ENCODE data around the gene DDIT3.
A peak's percentile ranks its signal among the peaks of the same experiment; 100 is the strongest.
"Not testable (repeated sequence)": the region's sequence is repeated elsewhere in the genome, so short reads cannot be mapped to it uniquely, and the experiment has no call there.

DDIT3 gene

DNA sequence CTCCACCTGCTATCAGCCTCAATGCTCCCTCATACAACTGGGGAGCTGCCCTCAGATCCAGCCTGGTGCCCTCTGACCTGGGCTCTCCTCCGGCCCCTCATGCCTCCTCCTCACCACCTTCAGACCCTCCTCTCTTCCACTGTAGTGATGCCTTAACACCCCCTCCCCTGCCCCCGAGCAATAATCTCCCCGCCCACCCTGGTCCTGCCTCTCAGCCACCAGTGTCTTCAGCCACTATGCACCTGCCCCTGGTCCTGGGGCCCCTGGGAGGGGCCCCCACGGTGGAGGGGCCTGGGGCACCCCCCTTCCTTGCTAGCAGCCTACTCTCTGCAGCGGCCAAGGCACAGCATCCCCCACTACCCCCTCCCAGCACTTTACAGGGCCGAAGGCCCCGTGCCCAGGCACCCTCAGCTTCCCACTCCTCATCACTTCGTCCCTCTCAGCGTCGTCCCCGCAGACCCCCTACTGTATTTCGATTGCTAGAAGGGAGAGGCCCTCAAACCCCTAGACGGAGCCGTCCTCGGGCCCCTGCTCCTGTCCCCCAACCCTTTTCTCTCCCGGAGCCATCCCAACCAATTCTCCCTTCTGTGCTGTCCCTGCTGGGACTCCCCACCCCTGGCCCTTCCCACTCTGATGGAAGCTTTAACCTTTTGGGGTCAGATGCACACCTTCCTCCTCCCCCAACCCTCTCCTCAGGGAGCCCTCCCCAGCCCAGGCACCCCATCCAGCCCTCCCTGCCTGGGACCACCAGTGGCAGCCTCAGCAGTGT, 5.5 kb upstream of the DDIT3 start:
- no peak for DNase-seq (ENCODE audit: low read depth)

DNA sequence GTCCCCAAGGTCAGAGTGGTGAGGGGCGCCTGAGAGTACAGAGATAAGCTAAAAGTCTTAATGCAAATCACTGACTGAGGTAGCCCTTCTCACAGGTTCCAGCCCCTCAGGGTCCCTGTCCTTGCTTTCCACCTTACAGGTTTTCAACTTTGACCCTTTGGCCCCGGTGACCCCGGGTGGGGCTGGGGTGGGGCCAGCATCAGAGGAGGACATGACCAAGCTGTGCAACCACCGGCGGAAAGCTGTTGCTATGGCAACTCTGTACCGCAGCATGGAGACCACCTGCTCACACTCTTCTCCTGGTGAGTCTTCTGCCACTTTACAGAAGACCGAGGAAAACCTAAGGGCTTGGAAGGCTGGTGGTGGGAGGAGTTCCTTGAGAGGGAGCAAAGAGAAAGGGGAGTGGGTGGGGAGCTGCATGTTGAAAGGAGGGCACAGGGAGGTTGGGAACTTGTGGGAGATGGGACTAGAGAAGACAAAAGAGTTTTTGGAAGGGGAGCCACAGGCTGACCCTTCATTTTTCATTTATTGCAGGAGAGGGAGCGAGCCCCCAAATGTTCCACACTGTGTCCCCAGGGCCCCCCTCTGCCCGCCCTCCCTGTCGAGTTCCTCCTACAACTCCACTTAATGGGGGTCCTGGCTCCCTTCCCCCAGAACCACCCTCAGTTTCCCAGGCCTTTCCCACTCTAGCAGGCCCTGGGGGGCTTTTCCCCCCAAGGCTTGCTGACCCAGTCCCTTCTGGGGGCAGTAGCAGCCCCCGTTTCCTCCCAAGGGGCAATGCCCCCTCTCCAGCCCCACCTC, 4.7 kb upstream of the DDIT3 start:
- no peak for DNase-seq (ENCODE audit: low read depth)

DNA sequence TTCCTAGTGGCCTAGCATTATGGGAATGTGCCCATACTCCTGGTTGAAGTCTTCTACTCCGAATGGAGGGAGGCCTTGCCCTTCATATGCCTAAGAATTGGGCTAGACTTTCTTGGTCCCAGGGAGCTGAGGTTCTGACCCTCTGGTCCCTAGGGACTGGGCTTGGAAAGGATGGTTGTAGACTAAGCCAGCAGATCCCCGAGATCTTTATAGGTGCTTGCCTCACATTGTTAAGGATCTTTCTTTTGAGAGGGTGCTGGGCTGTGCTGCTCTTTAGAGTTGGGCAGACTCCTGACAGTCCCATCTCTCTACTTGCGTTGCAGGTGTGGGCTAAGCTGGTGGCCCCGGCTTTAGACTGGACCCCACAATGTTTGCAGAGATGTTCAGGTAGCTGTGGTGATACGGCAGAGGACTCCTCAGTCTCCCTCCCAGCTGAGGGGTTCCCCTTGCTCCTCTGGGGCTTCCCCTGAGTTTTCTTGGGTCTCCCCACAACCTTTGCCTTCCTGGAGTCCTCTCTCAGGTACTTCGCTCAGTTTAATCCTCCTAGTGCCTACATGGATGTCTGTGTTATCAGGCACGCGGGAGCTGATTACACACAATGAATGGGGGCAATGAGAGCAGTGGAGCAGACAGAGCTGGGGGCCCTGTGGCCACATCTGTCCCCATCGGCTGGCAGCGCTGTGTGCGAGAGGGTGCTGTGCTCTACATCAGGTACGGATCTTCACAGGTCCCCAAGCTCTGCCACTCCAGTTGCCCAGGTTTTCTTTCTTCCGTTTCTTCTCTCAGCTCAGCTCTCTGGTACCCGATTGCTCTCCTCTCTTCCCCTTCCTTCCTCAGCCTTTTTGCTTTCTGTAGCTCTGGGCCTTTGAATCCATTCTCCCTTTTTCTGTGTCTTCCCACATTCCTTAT, 3.6 kb upstream of the DDIT3 start:
- no peak for DNase-seq (ENCODE audit: low read depth)

DNA sequence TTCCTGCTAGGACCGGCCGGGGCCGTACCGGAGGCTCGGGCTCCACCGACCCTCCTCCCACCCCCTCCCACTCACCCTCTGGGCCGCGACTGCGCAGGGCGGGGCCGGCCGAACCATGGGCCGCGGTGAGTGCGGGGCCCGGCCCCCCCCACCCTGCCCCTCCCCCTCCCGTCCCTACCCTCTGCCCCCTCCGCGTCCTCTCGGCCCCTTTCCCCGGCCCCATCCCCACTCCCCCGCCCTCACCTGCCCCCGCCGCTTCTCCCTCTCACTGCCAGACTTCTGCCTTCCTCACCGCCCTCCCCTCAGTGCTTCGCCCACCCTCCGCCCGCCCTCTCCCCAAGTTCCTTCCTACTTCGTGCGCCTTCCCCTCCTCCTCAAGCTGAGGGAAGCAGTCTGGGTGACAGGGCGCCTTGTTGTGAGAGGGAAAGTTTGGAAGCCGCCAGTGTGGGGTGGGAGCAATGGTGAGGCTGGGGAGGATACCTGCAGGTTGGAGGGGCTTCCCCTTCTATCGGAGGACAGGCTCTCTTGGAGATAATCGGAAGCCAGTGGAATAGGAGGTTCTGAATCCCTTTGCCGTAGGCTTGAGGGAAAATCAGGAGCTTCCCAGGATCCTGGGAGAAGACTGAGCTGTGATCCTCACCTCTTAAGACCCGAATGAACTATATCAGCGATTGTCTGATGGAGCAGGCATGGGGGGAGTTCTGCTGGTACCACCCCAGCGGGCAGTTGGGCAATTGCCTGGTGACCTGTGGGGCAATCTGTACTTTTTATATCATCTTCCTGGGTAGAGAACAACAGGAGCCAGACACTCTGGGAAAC, 2.8 kb upstream of the DDIT3 start:
- peak; percentile 28 for DNase-seq (ENCODE audit: low read depth)

DNA sequence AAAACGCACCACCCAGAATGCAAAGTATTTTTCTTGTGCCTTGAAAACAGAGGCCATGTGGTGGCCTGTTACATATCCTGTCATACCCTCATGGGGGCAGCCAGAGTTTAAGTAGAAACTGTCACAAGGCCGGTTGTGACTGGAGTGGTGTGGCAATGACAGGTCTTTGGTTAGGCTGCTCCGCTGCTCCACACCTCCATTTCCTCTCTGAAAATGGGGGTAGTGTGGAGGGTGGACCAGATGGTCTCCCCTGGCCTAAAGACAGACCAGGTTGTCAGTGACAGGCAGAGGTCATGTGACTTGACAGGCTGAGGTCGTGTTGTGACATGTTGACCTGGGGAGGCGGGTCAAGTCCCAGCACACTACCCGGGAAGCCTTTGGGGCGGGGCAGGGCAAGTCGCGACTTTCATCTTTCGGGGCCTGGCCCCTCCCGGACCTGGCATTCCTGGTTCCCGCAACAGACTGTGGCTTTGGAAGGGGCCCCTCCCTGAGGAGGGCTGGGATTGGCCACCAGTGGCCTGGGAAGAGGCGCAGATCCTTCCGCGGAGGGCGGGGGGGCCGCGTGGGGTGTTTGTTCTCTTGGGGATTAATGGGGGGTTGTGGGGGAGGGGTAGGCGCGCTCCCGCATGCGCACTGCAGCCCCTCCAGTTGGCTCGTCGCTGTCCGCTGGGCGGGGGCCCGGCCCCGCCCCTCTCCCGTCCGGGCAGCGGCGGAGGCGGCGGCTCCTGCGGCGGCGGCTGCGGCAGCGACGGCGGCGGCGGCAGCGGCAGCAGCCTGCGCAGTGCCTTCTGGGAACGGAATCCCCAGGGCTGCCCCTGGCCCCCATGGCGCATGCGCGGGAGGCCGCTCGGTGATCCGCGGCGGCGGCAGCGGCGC, 1.9 kb upstream of the DDIT3 start, which contains the start of gene MBD6:
MBD6 (plus strand) TSS at position 814 of the 876 bp plus-strand sequence. CDS start 1,480 bp downstream, outside the sequence.
- peak; percentile 83 for DNase-seq (ENCODE audit: low read depth)

DNA sequence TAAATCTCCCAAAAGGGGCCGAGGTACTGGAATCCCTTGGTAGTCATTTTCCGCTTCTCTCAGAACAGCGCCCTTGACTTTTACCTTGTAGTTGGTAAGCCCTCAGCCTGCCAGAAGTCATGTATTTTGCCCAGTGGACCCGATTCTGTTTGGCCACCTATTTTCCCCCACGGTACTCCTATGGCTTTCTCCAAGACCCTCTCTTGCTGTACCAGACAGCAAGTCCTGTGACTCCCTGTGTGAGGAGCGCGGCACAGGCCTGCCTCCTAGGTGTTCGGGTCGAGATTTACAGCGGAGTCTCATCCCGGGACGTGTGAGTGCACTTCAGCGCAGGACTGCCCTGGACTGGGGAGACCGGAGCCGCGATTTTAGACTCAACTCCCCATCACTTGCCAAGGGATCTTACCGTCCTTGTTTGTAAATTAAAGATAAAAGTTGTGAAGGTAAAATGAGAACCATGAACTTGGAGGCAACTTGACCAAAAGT, 1.3 kb upstream of the DDIT3 start:
- no peak for DNase-seq (ENCODE audit: low read depth)

DNA sequence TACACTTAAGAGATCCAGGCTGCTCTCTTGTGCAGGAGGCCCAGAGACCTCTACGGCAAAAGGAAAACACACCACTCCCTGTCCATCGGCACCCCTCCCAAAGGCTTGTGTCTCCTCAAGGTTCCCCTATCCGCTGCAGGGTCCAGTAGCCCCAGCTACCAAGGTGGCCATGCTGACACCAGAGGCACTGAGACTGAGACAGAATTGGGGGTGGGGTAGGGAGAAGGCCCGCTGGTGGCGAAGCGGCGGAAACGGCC, 590 bp downstream of the DDIT3 start:
- peak; percentile 16 for DNase-seq (ENCODE audit: low read depth)

DNA sequence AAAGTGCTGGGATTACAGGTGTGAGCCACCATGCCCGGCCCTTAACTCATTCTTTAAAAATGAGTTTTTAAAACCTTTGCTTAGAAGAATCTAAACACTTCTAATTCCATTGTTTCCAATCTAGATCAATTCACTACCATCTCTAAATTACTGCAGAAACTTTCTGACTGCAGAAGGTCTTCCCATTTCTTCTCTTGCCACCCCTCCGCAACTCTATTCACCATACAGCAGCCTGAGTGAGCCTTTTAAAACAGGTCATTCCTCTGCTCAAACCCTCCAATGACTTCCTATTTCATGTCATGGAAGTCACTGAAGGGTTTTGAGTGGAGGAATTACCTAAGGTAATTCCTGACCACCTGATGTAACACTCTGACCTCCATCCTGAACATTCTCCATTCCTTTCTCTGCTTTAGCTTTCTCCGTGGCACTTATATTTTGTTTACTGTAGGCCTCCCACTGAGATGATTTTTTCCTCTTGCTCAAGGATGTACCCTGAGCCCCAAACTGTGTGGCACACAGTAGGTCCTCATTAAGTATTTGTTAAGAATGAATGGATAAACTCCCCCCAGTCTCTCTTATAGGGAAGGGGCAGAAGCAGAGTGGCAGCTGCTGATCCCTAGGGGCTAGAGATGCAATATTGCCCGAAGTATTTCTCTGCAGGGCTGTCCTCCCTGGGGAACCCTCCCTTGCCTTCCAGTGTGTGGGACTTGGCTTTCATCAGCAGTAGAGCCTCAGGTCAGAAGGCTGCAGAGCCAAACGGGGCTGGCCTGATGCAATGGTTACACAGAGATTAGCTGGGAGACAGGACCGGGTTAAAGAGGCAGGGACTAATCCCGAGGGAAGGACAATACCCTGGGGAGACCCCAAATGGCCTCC, 1.2 kb downstream of the DDIT3 start:
- DNase-seq (ENCODE audit: low read depth): no peak

DNA sequence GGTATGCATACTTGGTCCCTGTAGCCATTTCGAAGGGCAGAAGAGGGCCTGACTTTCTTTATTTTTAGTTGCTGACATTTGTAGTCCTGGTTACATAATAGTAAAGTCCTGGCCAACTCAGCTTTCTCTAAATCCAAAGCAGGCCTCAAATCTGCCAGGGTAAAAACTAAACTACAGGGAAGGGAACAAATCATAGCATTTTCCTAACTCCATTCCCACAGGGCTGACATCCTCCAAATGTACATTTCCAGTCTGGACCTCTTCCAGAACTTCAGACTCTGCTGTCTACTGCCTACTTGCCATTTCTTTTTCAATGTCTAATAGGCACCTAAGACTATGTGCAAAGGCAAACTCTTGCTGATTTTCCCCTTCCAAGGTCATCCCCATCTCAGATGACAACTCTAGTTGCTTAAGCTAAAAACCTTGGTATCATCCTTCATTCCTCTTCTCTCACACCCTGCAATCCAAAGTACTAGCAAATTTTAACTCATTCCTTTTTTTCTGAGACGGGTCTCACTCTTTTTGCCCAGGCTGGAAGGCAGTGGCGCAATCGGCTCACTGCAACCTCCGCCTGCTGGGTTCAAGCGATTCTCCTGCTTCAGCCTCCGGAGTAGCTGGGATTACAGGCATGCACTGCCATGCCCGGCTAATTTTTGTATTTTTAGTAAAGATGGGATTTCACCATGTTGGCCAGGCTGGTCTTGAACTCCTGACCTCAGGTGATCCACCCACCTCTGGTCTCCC, 2.0 kb downstream of the DDIT3 start:
- DNase-seq (ENCODE audit: low read depth): no peak

DNA sequence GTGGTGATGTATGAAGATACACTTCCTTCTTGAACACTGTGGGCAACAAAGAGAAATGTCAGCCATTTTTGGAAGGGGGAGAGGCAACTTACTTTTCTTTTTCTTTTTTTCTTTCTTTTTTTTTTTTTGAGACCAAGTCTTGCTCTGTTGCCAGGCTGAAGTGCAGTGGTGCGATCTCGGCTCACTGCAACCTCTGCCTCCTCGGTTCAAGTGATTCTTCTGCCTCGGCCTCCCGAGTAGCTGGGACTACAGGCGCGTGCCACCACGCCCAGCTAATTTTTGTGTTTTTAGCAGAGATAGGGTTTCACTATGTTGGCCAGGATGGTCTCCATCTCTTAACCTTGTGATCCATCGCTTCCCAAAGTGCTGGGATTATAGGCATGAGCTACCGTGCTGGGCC, 2.6 kb downstream of the DDIT3 start:
- not testable (repeated sequence) for DNase-seq (ENCODE audit: low read depth)

DNA sequence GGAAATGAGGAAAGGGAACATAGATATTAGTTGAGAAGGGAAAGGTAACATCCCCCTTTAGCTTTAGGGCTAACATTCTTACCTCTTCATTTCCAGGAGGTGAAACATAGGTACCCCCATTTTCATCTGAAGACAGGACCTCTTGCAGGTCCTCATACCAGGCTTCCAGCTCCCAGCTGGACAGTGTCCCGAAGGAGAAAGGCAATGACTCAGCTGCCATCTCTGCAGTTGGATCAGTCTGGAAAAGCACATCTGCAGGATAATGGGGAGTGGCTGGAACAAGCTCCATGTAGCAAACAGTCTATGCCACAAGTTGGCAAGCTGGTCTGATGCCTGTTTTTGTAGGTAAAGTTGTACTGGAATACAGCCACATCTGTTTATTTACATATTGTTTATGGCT, 3.1 kb downstream of the DDIT3 start:
- no peak for DNase-seq (ENCODE audit: low read depth)

DNA sequence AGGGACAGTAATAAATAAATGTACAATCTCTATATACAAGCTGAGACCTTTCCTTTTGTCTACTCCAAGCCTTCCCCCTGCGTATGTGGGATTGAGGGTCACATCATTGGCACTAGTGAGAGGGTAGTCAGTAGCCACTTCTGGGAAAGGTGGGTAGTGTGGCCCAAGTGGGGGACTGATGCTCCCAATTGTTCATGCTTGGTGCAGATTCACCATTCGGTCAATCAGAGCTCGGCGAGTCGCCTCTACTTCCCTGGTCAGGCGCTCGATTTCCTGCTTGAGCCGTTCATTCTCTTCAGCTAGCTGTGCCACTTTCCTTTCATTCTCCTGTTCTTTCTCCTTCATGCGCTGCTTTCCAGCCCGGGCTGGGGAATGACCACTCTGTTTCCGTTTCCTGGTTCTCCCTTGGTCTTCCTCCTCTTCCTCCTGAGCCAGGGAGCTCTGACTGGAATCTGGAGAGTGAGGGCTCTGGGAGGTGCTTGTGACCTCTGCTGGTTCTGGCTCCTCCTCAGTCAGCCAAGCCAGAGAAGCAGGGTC, 3.6 kb downstream of the DDIT3 start:
- no peak for DNase-seq (ENCODE audit: low read depth)

DNA sequence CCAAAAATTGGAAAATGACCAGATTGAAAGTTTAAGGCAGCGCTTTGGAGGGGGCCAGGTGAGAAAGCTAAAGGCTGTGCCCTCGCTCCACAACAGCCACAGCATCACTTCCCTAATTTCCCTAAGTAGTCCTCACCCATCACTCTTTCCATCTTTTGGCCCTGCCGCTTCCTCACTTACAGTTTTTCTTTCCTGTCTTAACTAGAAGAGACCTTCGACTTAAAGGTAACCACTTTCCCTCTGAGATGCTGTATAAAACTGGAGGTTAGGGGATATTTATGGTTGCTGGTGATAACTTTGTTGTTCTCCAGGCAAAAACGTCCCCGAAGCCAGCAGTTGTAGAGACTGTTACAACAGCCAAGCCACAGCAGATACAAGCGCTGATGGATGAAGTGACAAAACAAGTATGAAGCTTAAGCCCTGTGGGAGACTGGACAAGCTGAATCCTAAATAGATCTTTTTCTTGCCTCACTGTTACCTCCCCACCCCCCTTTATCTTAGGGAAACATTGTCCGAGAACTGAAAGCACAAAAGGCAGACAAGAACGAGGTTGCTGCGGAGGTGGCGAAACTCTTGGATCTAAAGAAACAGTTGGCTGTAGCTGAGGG, 4.3 kb downstream of the DDIT3 start:
- DNase-seq (ENCODE audit: low read depth): no peak

DNA sequence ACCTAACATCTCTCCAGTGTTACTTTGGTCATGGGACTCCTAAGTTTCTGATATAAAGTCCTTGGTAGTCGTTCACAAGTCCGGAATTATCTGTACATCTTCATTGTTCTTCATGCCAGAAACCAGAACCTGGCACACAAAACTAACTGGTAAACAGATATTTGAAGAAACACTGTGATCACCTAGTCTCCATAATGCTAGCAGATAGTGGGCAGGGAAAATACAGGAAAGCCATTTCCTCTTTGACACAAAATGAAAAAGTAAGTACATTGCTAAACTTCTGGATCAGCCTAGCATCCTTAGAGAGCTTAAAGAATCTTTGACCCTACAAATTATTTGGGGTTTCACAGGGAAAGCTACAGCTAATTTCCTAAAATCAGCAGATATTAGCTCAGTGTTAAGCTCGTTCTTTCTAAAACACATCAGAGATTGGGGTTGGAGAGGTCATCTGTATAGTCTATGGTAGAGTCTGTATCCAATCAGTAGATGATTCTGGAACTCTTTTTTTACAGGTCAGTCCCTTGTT, 4.8 kb downstream of the DDIT3 start:
- no peak for DNase-seq (ENCODE audit: low read depth)

DNA sequence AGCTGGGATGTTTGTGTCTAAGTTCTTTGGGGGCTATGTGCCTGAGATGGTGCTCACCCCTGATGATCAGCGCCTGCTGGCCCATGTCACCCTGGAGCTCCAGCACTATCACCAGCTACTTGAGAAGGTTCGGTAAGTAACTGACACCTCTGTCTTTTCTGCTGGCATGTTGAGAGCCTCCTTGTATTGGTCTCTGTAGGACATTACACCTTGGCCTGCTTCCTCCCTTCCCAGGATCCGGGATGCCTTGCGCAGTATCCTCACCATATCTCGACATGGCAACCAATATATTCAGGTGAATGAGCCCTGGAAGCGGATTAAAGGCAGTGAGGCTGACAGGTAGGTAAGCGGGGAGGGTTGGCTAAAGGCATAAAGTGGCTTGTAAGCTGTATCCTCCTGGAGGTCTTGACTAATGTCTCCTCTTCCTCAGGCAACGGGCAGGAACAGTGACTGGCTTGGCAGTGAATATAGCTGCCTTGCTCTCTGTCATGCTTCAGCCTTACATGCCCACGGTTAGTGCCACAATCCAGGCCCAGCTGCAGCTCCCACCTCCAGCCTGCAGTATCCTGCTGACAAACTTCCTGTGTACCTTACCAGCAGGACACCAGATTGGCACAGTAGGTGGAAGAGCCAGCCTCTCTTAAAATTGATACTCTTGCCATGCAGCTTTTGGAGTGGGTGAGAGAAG, 5.5 kb downstream of the DDIT3 start:
- DNase-seq (ENCODE audit: low read depth): no peak

DNA sequence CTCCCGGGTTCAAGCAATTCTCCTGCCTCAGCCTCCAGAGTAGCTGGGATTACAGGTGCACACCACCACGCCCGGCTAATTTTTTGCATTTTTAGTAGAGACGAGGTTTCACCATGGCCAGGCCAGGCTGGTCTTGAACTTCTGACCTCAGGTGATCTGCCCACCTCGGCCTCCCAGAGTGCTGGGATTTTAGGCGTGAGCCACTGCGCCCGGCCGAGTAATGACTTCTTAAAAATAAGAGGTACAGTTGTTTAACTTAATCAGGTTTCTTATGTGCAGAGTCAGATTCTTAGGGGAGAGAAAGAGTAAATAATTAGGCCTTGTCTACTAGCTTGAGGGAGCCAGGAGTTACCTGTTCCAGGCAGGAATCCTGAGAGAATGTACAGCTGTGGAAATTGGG, 6.1 kb downstream of the DDIT3 start:
- not testable (repeated sequence) for DNase-seq (ENCODE audit: low read depth)

DNA sequence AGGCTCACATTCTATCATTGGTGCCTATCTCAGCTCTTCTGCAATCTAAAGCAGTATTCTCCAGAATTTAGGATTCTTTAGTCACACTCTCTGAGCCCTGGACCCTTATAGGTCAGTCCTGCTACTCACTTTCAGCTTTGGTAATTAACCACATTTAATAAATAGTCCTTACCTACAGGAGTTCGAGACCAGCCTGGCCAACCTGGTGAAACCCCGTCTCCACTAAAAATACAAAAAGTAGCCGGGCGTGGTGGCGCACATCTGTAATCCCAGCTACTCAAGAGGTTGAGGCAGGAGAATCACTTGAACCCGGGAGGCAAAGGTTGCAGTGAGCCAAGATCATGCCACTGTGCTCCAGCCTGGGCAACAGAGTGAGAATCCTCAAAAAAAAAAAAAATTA, 6.6 kb downstream of the DDIT3 start:
- not testable (repeated sequence) for DNase-seq (ENCODE audit: low read depth)

Data from activated T-cell treated with anti-CD3 and anti-CD28 coated beads for 1 hour (primary cell).